DMS114 treated with DMSO at 0.1 percent for 48 hours (cell line): ENCODE data around the gene EPHB2.
"Not testable (repeated sequence)": the region's sequence is repeated elsewhere in the genome, so short reads cannot be mapped to it uniquely, and the experiment has no call there.

Experiments
- DNase-seq: peaks from one replicate; lab custom pipeline; 2025; ENCODE audit not compliant: unreplicated experiment; lab: John Stamatoyannopoulos, UW

Gene EPHB2

DNA sequence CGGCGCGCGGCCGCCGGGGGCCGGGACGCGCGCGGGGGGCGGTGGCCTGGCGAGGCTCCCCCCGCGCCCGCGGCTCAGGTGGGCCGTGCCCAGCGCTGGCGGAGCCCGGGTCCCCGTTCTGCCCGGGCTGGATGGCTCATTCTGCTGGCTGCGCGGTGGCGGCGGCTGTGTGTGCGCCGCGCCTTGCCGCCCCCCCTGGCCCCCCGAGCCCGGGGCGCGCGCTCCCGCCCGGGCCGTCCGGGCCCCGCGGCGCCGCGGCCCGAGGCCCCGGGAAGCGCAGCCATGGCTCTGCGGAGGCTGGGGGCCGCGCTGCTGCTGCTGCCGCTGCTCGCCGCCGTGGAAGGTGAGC, at the start of gene EPHB2:
Gene EPHB2 (plus strand): TSS at position 139 of the 349 bp plus-strand sequence. CDS start 144 bp downstream, at position 283.
- DNase-seq = no peak

DNA sequence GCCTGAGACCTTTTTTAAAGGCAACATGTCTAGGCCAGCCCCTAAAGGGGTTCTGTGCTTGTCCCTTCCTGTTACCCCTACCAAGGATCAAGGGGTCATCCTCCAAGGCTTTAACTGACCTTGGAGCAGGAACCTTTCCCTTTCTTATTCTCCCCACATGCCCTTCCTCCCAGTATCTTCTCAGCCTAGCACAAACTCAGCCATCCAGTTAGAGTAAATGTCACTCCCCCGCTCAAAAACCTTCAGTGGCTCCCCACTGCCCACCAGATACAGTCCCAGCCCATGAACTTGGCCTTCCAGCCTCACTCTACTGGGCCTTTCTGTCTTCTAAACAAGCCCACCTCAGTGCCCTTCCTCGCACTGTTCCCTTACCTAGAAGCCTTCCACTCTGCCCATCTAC, 48.8 kb upstream of the EPHB2 start:
- no peak for DNase-seq

DNA sequence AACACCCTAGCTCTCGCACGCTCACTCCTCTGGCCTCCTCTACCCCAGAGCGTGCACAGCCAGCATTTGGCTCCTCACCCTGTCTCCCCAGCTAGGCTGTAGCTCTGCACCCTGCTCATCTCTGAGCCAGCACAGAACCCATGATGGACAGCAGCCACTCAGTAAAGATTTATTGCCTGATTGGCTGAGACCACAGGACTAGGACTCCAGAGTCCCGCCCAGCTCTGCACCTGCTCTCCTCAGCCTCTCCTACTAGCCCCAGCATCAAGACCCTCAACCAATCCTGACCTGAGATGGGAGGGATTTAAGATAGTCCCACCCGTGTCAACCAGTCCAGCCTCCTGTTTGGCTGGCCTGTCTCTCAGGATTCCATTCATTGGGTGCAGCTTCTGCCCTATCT, 48.3 kb upstream of the EPHB2 start:
- DNase-seq = no peak

GRCh38 chr1:22662986-22663408, 47.6 kb upstream of the EPHB2 start:
- DNase-seq = no peak

- peak; percentile 20 for DNase-seq
These were observed 44.9 kb upstream of the EPHB2 start for GRCh38 chr1:22665752-22666151.

DNA sequence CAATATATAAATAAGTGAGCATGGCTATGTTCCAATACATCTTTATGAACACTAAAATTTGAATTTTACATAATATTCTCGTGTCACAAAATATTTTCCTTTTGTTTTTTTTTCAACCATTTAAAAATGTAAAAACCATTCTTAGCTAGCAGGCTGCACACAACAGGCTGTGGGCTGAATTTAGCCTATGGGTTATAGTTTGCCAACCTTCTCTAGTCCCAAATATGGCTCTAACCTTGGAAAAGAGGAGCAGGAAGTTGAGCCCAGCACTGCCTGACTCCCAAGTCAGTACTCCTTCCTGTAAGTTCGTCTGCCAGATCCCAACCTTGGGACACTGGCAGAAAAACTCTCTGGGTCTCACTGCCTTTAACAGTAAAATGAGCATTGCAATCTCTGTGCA, 44.2 kb upstream of the EPHB2 start:
- no peak for DNase-seq

DNA sequence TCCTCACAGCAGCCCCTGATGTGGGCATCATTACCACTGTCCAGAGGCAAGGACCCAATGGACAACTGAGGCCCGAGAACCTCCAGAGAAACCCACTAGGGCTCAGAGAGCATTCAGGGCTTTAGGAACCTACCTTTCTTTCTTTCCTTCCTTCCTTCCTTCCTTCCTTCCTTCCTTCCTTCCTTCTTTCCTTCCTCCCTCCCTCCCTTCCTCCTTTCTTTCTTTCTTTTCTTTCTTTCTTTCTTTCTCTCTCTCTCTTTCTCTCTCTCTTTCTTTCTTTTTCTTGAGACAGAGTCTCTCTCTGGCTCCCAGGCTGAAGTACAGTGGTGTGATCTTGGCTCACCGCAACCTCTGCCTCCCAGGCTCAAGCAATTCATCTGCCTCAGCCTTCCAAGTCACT, 41.8 kb upstream of the EPHB2 start:
- not testable (repeated sequence) for DNase-seq

GRCh38 chr1:22670352-22670975, 40.2 kb upstream of the EPHB2 start:
- no peak for DNase-seq

DNA sequence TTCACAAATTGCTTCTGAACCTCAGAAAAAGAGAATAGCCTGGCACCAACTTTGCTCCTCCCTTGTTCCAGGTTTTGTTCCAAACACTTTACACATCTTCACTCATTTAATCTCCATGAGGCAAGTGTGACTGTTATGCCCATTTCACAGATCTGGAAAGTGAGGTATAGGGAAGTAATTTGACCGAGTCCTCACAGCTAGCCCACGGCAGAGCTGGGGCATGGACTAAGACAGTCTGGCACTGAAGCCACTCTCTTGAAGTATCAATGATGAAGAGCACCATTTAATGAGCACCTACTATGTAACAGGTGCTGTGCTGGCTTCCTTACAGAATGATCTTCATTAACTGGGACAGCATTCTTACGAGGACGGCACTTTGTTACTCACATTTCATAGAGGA, 38.6 kb upstream of the EPHB2 start:
- no peak for DNase-seq

GRCh38 chr1:22673486-22674409, 36.9 kb upstream of the EPHB2 start:
- DNase-seq = peak; percentile 33

DNA sequence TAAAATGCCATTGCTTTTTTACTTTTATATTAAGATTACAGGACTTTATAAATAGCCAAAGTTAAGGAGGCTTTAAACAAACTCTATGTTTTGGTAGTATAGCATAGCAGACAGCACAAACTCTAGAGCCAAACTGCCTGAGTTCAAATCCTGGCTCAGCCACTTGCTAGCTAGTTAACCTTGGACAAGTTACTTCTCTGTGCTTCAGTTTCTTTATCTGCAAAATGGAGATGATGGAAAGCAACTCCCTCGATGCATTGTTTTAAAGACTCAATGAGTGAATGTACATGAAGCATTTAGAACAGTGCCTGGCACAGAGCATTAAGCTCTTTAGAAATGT, 36.3 kb upstream of the EPHB2 start:
- no peak for DNase-seq

GRCh38 chr1:22676151-22676550, 34.5 kb upstream of the EPHB2 start:
- DNase-seq = not testable (repeated sequence)

DNA sequence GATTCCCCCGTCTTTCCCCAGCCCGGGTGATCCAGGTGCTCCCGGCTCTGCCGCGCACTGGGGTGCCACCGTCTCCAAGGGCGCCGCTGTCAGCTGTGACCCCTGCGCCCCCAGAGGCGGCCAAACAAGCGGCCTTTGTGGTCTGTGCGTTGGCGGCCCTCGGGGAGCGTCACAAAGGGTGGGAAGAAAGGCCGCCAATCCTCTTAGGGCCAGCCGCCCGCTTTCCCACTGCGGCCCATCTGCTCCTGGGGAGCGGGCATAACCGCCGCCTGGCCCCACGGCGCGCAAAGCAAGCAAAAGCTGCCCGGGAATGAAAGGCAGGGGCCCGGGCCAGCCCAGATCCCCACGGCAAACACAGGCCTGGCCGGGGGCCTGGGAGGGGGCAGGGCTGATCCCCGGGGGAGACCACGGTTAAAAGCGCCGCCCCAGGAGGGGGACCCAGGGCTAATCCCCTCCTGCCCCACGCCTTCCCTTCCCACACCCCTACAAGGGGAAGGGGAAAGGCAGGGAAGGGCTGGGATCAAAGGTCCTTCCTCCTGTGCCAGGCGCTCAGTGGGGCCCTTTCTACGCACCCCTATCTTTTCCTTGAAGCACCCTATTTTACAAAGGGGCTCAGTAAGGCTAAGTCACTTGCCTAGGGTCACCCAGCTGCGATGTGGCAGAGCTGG, 33.6 kb upstream of the EPHB2 start:
- DNase-seq = no peak

DNA sequence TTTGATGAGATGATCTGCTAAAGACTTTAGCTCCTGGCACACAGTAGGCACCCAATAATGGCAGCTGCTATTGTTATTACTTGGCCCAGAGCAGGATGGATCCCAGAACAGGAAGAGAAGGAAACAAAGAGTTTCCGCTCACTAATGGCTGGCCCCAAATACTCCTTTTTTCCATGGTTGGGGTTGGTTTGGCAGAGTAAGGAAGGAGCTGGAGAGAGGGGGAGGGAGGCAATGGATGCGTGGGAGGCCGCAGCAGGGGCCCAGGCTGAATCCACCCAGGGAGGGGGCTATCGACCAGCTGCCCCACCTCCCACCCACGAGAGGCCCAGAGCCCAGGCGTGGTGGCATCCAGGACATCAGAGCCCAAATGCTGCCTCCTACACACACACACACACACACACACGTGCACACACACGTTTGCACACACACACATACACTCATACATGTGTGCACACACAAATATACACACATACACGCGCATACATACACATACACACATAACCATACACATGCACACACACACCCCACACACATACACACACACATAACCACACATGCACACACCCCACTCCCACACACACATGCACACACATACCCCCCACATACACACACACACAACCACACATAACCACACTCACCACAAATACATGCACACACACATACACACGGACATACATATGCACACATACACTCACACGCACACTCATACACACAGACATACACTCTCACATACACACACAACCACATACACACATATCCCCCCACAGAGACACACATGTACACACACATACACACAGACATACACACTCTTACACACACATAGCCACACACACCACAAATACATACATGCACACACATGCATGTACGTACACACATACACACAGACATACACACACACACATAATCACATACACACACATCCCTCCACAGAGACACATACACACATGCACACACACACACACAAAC, 32.4 kb upstream of the EPHB2 start:
- no peak for DNase-seq

DNA sequence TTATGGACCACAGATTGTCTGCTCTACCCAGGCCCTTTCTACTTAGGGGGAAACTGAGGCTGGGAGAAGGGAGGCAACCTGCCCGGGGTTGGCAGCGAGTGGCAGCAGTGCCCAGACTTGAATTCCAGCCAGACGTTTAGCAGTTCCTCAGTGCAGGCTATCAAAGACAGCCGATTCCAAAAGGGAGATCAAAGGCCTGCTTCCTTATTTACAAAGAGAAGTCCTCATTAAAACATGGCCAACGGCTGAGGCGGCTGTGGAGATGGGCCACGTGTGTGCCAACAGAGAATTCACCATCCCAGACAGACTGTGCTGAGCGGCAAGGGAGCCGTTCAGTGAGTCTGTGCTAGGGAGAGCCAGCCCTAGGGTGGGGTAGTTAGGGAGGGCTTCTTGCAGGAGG, 29.9 kb upstream of the EPHB2 start:
- DNase-seq = no peak

DNA sequence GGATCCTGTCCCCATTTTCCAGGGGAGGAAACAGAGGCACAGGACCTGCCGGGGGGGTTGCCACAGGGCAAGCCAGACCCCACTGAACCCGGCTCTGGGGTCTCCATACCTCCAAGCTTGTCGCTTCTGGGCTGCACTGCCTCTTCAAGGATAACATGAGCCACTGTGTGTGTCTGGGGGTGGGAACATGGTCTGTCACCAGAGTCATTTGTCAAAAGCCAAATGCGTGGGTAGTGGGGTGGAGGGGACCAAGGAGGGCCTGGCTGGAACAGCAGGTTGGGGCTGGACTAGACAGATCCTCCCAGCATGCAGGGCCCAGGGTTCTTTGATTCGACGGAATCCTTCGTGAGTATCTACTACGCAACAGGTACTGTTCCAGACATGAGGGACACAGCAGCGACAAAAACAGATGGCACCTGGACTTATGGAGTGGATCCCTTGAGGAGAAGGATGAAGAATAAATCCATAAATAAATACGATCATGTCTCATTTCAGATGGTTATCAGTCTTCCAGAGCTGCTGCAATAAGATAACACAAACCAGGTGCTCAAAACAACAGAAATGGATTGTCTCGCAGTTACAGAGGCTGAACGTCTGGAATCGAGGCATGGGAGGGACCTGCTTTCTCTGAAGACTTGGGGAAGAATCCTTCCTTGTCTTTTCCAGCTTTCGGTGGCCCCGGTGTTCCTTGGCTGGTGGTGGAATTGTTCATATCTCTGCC, 28.9 kb upstream of the EPHB2 start:
- no peak for DNase-seq

GRCh38 chr1:22683547-22683946, 27.1 kb upstream of the EPHB2 start:
- DNase-seq = no peak

DNA sequence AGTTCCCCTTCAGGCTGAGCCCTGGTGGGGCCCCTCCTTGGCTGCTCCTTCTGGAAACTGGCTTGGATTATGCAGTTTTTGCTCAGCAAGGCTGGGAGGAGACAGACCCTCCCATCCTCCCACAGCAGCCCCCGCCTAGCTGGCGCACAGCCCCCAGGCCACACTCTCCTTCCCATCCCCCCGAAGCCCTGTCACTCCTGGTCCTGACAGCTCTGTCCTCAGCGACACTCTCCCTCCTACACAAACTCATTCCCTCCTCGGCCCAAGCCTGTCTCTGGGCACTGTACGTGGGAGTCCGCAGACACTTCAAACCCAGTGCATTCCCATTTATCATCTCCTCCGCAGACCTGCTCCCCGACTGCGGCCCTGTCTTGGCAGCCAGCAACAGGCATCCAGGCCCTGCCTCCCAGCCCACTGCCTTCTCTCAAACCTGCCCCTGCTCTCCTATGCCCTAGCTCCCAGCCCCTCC, 25.0 kb upstream of the EPHB2 start:
- no peak for DNase-seq

DNA sequence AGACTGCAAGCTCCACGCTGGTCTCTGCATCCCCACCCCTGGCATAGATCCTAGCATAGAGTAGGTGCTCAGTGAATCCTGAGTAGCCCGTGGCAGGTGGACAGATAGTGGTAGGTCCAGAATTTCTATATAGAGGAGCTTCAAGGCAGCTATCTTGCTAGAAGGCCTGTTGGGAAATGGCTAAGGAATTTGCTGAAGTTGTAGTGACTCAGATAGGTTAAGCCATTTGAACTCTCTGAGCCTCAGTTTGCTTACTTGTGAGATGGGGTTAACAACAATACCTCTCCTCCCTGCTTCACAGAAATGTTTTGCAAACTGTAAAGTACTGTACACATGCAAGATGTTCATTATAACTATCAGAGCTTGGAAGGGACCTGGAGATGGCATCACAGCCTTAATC, 23.4 kb upstream of the EPHB2 start:
- DNase-seq = no peak

DNA sequence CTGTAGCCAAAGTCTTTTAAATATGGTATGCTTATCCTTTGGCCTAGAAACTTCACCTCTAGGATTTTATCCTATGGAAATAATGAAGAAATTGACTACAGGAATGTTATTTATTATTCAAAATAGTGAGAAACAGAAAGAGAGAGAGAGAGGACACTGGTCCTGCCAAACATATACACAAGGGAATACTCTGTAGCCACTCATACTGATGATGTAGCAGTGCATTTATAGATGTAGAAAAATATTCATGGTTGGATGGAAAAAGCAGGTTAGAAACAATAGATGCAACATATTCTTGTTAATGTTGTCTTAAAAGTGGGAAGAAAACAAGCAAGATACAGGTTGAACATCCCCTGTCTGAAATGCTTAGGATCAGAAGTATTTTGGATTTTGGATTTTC, 22.2 kb upstream of the EPHB2 start:
- no peak for DNase-seq
